GM19467 (cell line): ENCODE results near the gene KRT82.

Source experiments
- ATAC-seq: cut with Tn5 transposase; IDR thresholded peaks from one replicate; pipeline ENCODE4 v1.9.1; 2021; ENCODE audit warnings: mild to moderate bottlenecking, moderate library complexity; ENCODE audit not compliant: unreplicated experiment

The KRT82 gene

GRCh38 chr12:52436000-52436827, 30.1 kb upstream of the KRT82 start:
- ATAC-seq, result no peak

DNA sequence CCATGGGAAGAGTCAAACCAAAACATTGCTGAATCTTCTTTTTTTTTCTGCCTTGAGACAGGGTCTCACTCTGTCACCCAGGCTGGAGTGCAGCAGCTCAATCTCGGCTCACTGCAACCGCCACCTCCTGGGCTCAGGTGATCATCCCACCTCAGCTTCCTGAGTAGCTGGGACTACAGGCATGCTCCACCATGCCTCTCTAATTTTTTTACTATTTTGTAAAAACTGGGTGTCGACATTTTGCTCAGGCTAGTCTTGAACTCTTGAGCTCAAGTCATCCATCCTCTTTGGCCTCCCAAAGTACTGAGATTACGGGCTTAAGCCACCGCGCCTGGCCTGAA, 29.5 kb upstream of the KRT82 start:
- no peak for ATAC-seq

GRCh38 chr12:52434760-52435530, 28.8 kb upstream of the KRT82 start:
- ATAC-seq, result no peak

- no peak for ATAC-seq
Measured at GRCh38 chr12:52434081-52434733, 28.1 kb upstream of the KRT82 start, which contains the start of gene KRT75. TSS of gene KRT75 (minus strand) at chr12:52434371. CDS start at chr12:52434304, 67 bp downstream.

GRCh38 chr12:52433501-52434080, 27.5 kb upstream of the KRT82 start:
- no peak for ATAC-seq

GRCh38 chr12:52432559-52433207, 26.5 kb upstream of the KRT82 start:
- no peak for ATAC-seq

DNA sequence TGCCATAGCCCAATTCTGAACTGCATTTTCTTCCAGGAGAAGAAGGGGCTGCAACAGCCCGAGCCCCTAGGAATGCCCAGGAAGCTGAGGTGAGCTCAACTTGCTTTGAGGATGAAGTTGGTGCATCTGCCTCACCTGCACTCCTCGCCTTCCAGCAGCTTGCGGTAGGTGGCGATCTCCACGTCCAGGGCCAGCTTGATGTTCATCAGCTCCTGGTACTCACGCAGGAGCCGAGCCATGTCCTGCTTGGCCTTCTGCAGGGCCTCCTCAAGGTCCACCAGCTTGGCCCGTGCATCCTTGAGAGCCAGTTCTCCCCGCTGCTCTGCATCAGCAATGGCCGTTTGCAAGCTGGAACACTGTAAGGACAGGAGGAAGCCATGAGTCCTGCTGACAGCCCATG, 22.0 kb upstream of the KRT82 start:
- ATAC-seq, result no peak

DNA sequence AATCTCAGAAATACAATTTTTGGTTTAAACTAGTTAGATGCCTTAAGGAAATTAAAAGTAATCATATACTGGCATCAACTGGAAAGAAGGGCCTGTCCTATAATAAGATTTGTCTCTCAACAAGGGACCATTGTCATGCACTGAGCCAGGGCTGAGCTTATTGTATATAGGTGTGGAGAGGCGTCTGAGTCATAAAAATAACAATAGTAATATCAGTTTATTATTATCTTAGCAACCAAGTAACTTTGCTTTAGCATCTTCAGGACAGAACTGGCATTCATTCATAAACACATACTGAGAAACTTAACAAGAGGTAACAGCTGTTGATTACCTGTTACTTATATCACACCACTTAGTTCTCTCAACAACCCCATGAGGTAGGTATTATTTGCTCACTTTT, 20.9 kb upstream of the KRT82 start:
- ATAC-seq, result no peak

DNA sequence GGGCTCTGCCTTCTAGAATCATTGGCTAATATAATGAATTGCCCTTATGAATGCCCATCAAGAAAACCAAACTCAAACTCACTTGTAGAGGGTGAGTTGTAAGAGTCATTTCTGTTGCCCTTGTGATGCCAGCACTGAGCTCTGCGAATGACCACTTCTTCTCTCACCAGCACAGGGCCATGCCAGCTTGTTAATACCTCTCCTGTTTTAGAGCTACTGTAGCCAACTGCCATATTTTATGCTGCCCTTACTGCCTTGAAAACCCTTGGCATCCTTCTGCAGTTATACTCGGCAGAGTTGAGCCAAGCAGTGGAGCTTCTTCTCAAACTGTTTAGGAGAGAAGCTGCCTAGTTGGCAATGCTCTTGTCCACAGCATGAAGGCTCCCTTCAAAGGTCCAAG, 19.9 kb upstream of the KRT82 start:
- no peak for ATAC-seq

DNA sequence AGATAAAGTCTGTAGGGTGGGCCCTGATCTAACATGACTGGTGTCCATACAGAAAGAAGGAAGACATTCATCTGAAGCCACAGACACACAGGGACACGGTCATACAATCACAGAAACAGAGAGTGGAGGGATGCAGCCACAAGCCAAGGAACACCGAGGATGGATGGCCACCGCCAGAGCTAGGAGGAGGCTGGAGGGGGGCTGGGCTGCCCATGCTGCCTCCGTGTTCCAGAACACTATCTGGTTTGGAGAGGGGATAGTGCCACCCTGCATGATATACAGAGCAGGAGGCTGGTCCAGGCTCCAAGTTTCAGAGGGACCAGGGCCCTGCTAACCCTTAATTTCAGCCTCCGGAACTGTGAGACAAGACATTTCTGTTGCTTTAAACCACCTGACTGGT, 19.3 kb upstream of the KRT82 start:
- ATAC-seq, result no peak

DNA sequence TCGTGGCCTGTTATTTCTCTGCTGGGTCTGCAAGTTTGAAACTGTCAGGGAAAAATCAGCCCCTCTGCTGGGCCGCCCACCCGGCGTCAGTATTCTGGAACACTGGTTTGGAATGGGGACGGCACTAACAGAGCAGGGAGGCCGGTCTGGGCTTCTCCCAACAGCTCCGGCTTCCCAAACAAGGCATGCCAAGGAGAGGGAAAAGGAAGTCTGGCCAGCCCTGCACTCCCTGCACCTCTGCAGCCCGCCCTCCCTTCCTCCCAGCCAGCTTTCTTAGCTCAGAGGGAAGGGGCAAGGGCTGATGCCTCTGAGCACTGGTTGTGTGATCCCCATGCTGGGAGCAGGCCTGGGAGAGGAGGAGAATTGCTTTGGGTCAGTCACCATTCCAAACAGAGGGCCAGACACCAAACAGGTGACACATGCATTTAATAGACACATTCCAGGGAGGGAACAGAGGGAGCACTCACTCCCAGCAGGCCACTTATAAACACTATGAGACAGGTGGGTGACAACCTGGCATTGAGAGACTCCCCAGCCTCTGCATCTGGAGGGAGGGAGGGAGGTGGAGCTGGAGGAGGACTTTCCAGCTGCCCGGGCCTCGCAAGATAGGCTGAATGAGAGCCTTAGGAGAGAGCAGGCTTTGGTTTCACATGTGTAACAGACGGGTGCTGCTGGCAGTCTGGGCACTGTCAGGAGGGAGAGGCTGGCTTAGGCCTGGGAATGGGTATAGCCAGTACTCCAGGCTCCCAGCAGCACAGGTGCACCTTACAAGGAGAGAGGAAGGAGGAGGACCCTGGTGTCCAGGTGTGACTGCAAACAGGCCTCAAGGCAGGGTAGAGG, 17.7 kb upstream of the KRT82 start:
- ATAC-seq, result no peak

DNA sequence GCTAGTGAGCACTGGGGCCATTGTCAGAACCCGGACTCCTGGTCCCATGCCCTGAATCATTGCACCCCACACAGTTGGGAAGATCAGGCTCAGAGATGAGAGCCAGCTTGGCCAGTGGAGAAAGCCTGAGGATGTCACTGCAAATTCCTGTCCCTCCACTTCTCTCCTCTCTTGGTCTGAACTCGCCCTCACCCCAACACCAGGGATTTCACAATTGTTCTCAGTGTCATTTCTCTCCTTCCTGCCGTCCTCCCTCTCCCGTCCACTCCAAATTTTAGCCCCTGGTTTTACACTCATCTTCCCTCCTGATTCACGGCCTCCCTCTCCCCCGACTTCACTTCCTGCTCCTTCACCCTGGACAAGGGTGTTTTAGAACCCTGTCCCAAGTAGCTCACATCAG, 16.9 kb upstream of the KRT82 start:
- no peak for ATAC-seq

DNA sequence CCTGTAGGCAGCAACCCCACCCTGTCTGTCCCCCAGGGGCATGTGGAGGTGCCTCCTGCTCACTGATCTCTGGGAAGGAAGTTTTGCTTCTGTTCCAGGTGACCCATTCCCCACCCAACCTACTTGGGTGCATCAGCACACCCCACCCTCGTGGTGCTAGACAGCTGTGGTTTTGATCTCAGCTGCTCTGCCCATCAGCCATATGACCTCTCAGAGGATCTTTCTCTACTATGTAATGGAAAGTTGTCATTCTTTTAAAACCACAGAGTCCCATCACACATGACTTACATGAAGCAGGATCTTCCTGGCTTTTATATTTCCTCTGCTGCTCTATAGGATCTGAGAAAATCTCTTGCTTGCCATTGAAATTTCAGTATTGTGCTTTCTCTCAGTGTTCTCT, 13.5 kb upstream of the KRT82 start:
- ATAC-seq, result no peak

DNA sequence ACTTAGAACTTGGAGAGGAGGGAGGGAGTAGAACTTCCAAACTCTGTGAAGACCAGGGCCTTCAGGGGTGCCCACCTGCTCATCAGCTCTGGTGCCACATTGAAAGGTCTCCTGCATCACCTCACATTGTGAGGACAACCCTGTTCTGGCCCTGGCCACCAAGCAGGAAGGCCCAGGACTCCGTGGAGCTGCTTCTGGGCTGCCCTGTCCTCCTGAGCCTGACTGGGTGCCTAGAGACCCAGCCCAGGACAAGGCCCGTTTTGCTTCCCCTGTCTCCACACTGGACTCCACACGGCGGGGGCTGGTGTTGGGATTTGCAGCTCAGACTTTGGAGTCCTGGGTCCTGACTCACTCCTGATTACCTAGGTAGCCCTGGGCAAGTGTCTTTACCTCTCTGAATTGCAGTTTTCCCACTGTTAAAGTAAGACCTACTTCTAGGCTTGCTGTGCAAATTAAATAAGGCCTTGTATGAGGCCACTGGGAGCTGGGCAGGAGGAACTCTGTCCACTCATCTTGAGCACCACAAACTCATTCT, 12.5 kb upstream of the KRT82 start:
- no peak for ATAC-seq

GRCh38 chr12:52417740-52418139, 11.6 kb upstream of the KRT82 start:
- no peak for ATAC-seq

DNA sequence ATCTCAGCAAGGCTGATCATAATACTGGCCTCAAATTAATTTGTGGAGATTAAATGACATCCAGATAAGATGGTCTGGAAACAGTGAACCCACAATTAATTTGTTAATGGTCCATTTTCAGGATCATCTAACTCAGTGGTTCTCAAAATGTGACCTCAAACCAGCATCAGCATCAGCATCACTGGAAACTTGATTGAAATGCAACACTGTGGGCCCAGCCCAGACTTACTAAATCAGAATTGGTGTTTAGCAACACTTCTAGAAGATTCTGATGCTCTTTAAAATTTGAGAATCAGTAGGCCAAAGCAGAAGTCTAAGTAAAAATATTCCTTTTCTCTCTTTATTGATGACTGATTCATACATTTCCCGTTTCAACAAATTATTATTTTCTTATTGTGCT, 10.7 kb upstream of the KRT82 start:
- no peak for ATAC-seq

DNA sequence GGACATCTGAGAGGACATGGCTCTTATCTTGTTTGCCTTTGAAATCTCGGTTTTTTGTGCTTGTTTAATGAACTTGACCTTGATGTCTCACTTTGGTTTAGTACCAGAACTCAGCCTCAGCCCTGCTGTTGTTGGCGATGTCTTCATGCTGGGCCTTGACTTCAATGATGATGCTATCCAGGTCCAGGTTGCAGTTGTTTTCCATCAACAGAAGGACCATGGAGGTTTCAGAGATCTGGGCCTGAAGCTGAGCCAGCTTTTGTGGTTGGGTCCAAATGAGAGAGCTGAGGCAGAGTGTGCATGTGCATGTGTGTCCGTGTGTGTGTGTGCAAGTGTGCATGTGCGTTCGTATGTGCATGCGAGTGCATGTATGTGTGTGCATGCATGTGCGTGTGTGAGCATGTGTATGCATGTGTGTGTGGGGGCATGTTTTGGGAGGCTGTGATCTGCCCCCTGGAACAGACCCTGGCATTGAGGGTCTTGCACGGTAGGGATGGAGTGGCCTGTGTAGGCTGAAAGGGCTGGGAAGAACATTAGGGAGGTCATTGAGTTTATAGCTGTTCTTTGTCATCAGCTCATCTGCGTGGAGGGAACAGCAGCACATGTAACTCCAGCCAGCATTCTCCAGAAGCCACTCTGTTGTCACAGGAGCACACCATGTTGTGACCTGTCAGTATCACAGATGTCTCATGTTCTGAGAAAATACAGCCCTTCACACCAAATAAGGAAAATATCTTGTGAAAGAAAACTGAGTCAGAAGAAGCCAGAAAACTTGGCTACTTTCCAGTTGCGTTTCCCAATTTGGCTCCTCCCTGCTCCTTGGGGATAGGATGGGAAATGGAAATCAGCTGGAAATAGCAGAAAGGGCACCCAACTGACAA, 10.0 kb upstream of the KRT82 start:
- no peak for ATAC-seq

- ATAC-seq, result no peak
Measured at GRCh38 chr12:52414936-52415335, 8.8 kb upstream of the KRT82 start.
